GM12878 (cell line): ENCODE data around the gene ATP5PO. TPM values are rescaled to one million over a fixed set of nuclear protein-coding genes. Genes with fewer than 3 reads are reported as not detected.

Experiments
- ATAC-seq: fragments of 200-7000 bp; cut with Tn5 transposase; 3 replicates; pipeline ENCODE4 v1.9.1; 2020; ENCODE audit warnings: mild to moderate bottlenecking, moderate library complexity
- BruUV-seq: library from RNA; stranded (reverse); fragments of 400-500 nt; replicated peaks from 2 replicates; lab custom pipeline; 2021; lab: Mats Ljungman, UMichigan
- CTCF ChIA-PET: fragments of 300-600 bp; sonication (Branson Sonifier 250); formaldehyde crosslinking; extraction: SDS; loops from one replicate; lab custom pipeline; 2021; ENCODE audit warnings: inconsistent platforms; lab: Yijun Ruan, JAX
- POLR2A ChIA-PET: fragments of 350-600 bp; formaldehyde crosslinking; extraction: SDS; loops from one replicate; lab custom pipeline; 2021; ENCODE audit warnings: inconsistent platforms; lab: Charles Lee
- RAD21 ChIA-PET: fragments of 300-600 bp; sonication (Branson Sonifier 250); formaldehyde crosslinking; loops from one replicate; lab custom pipeline; 2023; ENCODE audit warnings: antibody characterized with exemption; ENCODE audit not compliant: unreplicated experiment; lab: Charles Lee
- SMC1A ChIA-PET: fragments of 300-600 bp; sonication (Branson Sonifier 250); formaldehyde crosslinking; loops from one replicate; lab custom pipeline; 2023; ENCODE audit not compliant: unreplicated experiment, uncharacterized antibody; lab: Charles Lee
- DNase-seq: peaks from one replicate; pipeline ENCODE4 v3.0.0-alpha.2; 2011; ENCODE audit warnings: low read depth, low spot score
- FAIRE-seq: peaks from 3 replicates; lab custom pipeline; 2011; peaks lifted over from hg19 to GRCh38; lab: Jason Lieb, UNC
- H2AFZ ChIP-seq: 2 replicates; pipeline ENCODE4 v1.6.0; 2011; ENCODE audit warnings: low read depth, low read length, control low read depth; ENCODE audit not compliant: control insufficient read depth
- H3K27ac ChIP-seq: 2 replicates; pipeline ENCODE4 v1.5.1; 2011; ENCODE audit warnings: control low read depth; ENCODE audit not compliant: control insufficient read depth, insufficient read depth
- H3K27me3 ChIP-seq, 2 experiments: replicated peaks in 1 of 2; 2 replicates each; pipeline versions ENCODE4 v1.6.0 to v1.6.1; 2011; ENCODE audit warnings: low read length in 1 of 2; ENCODE audit not compliant: control insufficient read depth in 2 of 2, insufficient read depth in 2 of 2
- H3K36me3 ChIP-seq, 2 experiments: 2 replicates each; pipeline ENCODE4 v1.5.1; 2011; ENCODE audit warnings: low read length in 1 of 2; ENCODE audit not compliant: control insufficient read depth in 2 of 2, insufficient read depth in 2 of 2
- H3K4me1 ChIP-seq: 2 replicates; pipeline ENCODE4 v1.6.1; 2011; ENCODE audit warnings: mild to moderate bottlenecking, low read length, moderate library complexity, mixed read lengths; ENCODE audit not compliant: control insufficient read depth, insufficient read depth
- H3K4me2 ChIP-seq: 2 replicates; pipeline ENCODE4 v1.6.0; 2011; ENCODE audit warnings: control low read depth; ENCODE audit not compliant: control insufficient read depth, insufficient read depth
- H3K4me3 ChIP-seq: fragments of 200-600 bp; sonication (generic); 2 replicates; pipeline ENCODE4 v1.5.1; 2016
- H3K79me2 ChIP-seq: 2 replicates; pipeline ENCODE4 v1.6.0; 2011; ENCODE audit warnings: low read length; ENCODE audit not compliant: control insufficient read depth, insufficient read depth
- H3K9ac ChIP-seq: 2 replicates; pipeline ENCODE4 v1.8.0; 2011; ENCODE audit warnings: low read length, control low read depth, mixed read lengths; ENCODE audit not compliant: control insufficient read depth, insufficient read depth
- H3K9me3 ChIP-seq: replicated peaks from 3 replicates; pipeline ENCODE4 v1.5.1; 2011; ENCODE audit warnings: mild to moderate bottlenecking, low read length; ENCODE audit not compliant: control insufficient read depth, insufficient read depth
- H4K20me1 ChIP-seq: 2 replicates; pipeline ENCODE4 v1.6.0; 2011; ENCODE audit not compliant: control insufficient read depth, insufficient read depth
- POU2F2 ChIP-seq: IDR thresholded peaks from 3 replicates; pipeline ENCODE4 v1.6.1; 2011; ENCODE audit warnings: low read depth, mild to moderate bottlenecking, low read length, borderline replicate concordance
- RELA ChIP-seq: fragments of 450-650 bp; IDR thresholded peaks from 2 replicates; pipeline ENCODE4 v1.8.0; 2014; ENCODE audit warnings: borderline replicate concordance; ENCODE audit not compliant: partially characterized antibody
- RUNX3 ChIP-seq: IDR thresholded peaks from 2 replicates; pipeline ENCODE4 v1.6.1; 2012; ENCODE audit warnings: low read length, inconsistent platforms
- YY1 ChIP-seq: IDR thresholded peaks from 2 replicates; pipeline ENCODE4 v1.6.1; 2011; ENCODE audit warnings: low read depth, mild to moderate bottlenecking, low read length
- WGBS: methylation state at CpG from one replicate; pipeline ENCODE4 v1.1.6; 2016; ENCODE audit warnings: low lambda C conversion rate; ENCODE audit not compliant: insufficient replicate concordance, insufficient coverage; ENCODE audit errors: missing lambda C conversion rate; 5-methylcytosine and 5-hydroxymethylcytosine counted together
- in situ Hi-C: fragments of 300-500 bp; cut with MboI; formaldehyde crosslinking; loops from 9 replicates; pipeline ENCODE4 v1.14.3; 2018; ENCODE audit warnings: mixed read lengths
- intact Hi-C: fragments of 100-400 bp; cut with micrococcal nuclease; formaldehyde crosslinking; loops from one replicate; pipeline ENCODE4 v1.14.2; 2022; ENCODE audit not compliant: unreplicated experiment
- polyA plus RNA-seq, 11 experiments: library from polyadenylated mRNA; depleted of rRNA in 4 of 11; unstranded in 6 of 11; stranded (reverse) in 5 of 11; fragments of >200 nt; fragmentation: Nextera tagmentation in 4 of 11; fragmentation: Illumina TruSeq in 1 of 11; extraction: Ambion mirVana in 4 of 11; extraction: Trizol in 1 of 11; gene quantifications; 1 replicate in 1 of 11; 2 replicates in 10 of 11; pipeline versions ENCODE4 v1.2.1 to v1.2.3, GENCODE V29; 2011 to 2016; ENCODE audit warnings: inconsistent platforms in 2 of 11, missing spikeins in 2 of 11, low read depth in 1 of 11
- total RNA-seq, 4 experiments: library from RNA; depleted of rRNA in 3 of 4; stranded (reverse); fragments of >200 nt in 3 of 4; fragmentation: Illumina TruSeq in 1 of 4; extraction: Trizol in 1 of 4; gene quantifications; 2 replicates each; pipeline versions ENCODE4 v1.2.1 to v1.2.3, GENCODE V29; 2013 to 2021
- TF ChIP-seq, protein P1 (sequence below): IDR thresholded peaks from 2 replicates; pipeline ENCODE4 v1.6.1; 2011; ENCODE audit warnings: borderline replicate concordance, low read depth, mild to moderate bottlenecking, moderate library complexity, low read length; ENCODE audit not compliant: insufficient read depth, poor library complexity, severe bottlenecking

The ATP5PO gene
- total and polyA plus RNA-seq, 10 of the 15 experiments (the other 5 are each of a cell fraction or from before 2014, with no cell fraction given), result 251 to 1,656 (median 470) TPM

DNA sequence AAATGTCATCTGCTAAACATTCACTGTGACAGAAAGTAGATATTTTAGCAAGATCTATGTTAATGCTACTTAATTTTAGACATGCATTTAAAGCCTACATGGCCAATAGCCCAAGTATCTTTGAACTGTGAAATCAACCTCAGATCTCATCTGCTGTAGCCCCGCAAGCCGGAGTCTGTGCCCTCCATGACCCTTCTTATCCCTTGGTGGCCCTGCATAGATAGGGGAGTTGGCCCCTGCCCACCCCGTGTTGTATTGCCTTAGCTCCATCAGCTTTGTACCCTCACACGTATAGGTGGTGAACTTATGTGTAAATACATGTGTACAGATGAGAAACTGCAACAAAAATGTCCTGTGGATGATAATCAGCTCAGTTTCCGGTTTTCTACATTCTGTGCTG is 18.5 kb downstream of the ATP5PO start:
- H2AFZ ChIP-seq, result no peak overlapping the region
- ChIA-PET RAD21 (no interaction called here), CTCF (interaction anchor here (0.6 kb wide), 1 partner anchor 180 kb away, joined by 3 read pairs; no protein-coding TSS in a partner anchor), POLR2A (no interaction called here), SMC1A (interaction anchor here (0.5 kb wide), 1 partner anchor 243 kb away, joined by 3 read pairs; no protein-coding TSS in a partner anchor)
- in situ Hi-C loops, result no loop called here
- intact Hi-C loops, result no loop called here
- TF ChIP-seq, protein P1, sequence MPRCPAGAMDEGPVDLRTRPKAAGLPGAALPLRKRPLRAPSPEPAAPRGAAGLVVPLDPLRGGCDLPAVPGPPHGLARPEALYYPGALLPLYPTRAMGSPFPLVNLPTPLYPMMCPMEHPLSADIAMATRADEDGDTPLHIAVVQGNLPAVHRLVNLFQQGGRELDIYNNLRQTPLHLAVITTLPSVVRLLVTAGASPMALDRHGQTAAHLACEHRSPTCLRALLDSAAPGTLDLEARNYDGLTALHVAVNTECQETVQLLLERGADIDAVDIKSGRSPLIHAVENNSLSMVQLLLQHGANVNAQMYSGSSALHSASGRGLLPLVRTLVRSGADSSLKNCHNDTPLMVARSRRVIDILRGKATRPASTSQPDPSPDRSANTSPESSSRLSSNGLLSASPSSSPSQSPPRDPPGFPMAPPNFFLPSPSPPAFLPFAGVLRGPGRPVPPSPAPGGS, result no peak
- TF ChIP-seq RUNX3, result no peak
- H3K27ac ChIP-seq, result no peak overlapping the region
- no peak for ATAC-seq
- H3K79me2 ChIP-seq, result no peaks in the 10 kb centered on the region
- FAIRE-seq, result no peak
- H3K9ac ChIP-seq, result no peak overlapping the region
- H3K4me1 ChIP-seq, result no peaks in the 10 kb centered on the region
- no peaks in the 10 kb centered on the region for H3K9me3 ChIP-seq
- H3K27me3 ChIP-seq, result no peaks in the 10 kb centered on the region
- DNase-seq, result no peak
- no TSS peak for BruUV-seq
- no peak overlapping the region for H3K4me2 ChIP-seq
- peaks cover 0 to 3% of the 10 kb centered on the region in 2 experiments; a peak in 2 of 4 replicates for H3K36me3 ChIP-seq
- no peak overlapping the region for H3K4me3 ChIP-seq
- no peaks in the 10 kb centered on the region for H4K20me1 ChIP-seq
- 53% methylated on average over 5 of the region's 5 CpGs for WGBS

DNA sequence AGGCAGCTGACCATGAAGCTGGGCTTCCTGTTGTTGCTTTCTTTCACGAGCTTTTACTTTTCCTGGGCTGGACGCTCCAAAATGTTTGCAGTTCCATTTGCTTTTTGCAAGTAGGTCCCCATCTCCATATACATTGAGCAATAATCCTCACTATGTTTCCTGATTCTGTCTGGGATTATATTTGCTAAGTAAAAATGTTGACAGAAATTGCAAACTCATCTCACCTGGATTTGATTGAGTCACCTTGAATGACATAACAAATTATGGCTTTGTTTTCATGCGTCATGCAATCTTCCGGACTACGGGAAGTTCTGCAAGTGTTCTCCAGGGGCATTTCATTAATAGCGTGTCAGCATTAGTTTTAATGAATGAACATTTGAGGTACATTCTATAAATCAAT is 18.9 kb downstream of the ATP5PO start:
- DNase-seq, result no peak
- no peak overlapping the region for H3K4me2 ChIP-seq
- H3K79me2 ChIP-seq, result no peaks in the 10 kb centered on the region
- intact Hi-C loops (no loop called here), in situ Hi-C loops (no loop called here)
- SMC1A ChIA-PET, result interaction anchor here (0.9 kb wide), 1 partner anchor 16 kb away, joined by 3 read pairs; no protein-coding TSS in a partner anchor
- CTCF ChIA-PET, result no interaction called here
- H3K4me1 ChIP-seq, result no peaks in the 10 kb centered on the region
- ATAC-seq, result no peak
- no peaks in the 10 kb centered on the region for H3K27me3 ChIP-seq
- BruUV-seq, result no TSS peak
- POLR2A ChIA-PET, result no interaction called here
- H4K20me1 ChIP-seq, result no peaks in the 10 kb centered on the region
- no peak overlapping the region for H2AFZ ChIP-seq
- WGBS, result 63% methylated on average over 6 of the region's 6 CpGs
- no peaks in the 10 kb centered on the region for H3K9me3 ChIP-seq
- H3K4me3 ChIP-seq, result no peak overlapping the region
- no peak overlapping the region for H3K27ac ChIP-seq
- TF ChIP-seq RELA (no peak), POU2F2 (no peak), YY1 (no peak)
- FAIRE-seq, result no peak
- H3K9ac ChIP-seq, result no peak overlapping the region
- RAD21 ChIA-PET, result no interaction called here
- no peaks in the 10 kb centered on the region; a peak in 1 of 4 replicates for H3K36me3 ChIP-seq
